HepG2 (cell line): ENCODE results near the gene NR2F6. TPM values are rescaled to one million over a fixed set of nuclear protein-coding genes. Genes with fewer than 3 reads are reported as not detected.

Source experiments
- BRF2 ChIP-seq: sonication (generic); formaldehyde crosslinking; IDR thresholded peaks from 2 replicates; pipeline ENCODE4 v1.8.1; 2022; ENCODE audit warnings: mild to moderate bottlenecking, missing genetic modification reagents
- CAMTA2 ChIP-seq: sonication (generic); formaldehyde crosslinking; IDR thresholded peaks from 2 replicates; pipeline ENCODE4 v1.4.0; 2020; ENCODE audit warnings: mild to moderate bottlenecking, missing genetic modification reagents, borderline replicate concordance
- EEA1 ChIP-seq: sonication (generic); formaldehyde crosslinking; IDR thresholded peaks from 2 replicates; pipeline ENCODE4 v1.5.1; 2020; ENCODE audit warnings: mild to moderate bottlenecking, missing genetic modification reagents, borderline replicate concordance
- FIP1L1 ChIP-seq: fragments of 200-400 bp; formaldehyde crosslinking; IDR thresholded peaks from 2 replicates; pipeline ENCODE4 v1.6.1; 2018; ENCODE audit warnings: low read depth, mild to moderate bottlenecking, low read length, moderate library complexity, borderline replicate concordance; ENCODE audit not compliant: insufficient read depth
- HDAC2 ChIP-seq: sonication (generic); formaldehyde crosslinking; IDR thresholded peaks from 2 replicates; pipeline ENCODE4 v1.4.0; 2020; ENCODE audit warnings: missing genetic modification reagents
- HES4 ChIP-seq: sonication (generic); formaldehyde crosslinking; IDR thresholded peaks from 2 replicates; pipeline ENCODE4 v1.9.0; 2021; ENCODE audit warnings: mild to moderate bottlenecking, missing genetic modification reagents, borderline replicate concordance
- KLF13 ChIP-seq: sonication (generic); formaldehyde crosslinking; IDR thresholded peaks from 2 replicates; pipeline ENCODE4 v1.4.0; 2020; ENCODE audit warnings: mild to moderate bottlenecking, missing genetic modification reagents
- MLLT10 ChIP-seq: sonication (generic); formaldehyde crosslinking; IDR thresholded peaks from 2 replicates; pipeline ENCODE4 v1.4.0; 2020; ENCODE audit warnings: missing genetic modification reagents
- NFAT5 ChIP-seq: sonication (generic); formaldehyde crosslinking; IDR thresholded peaks from 2 replicates; pipeline ENCODE4 v1.4.0; 2020; ENCODE audit warnings: missing genetic modification reagents
- PITX1 ChIP-seq: sonication (generic); formaldehyde crosslinking; IDR thresholded peaks from 2 replicates; pipeline ENCODE4 v1.5.1; 2020; ENCODE audit warnings: mild to moderate bottlenecking, missing genetic modification reagents
- RAD21 ChIP-seq: fragments of 450-650 bp; formaldehyde crosslinking; IDR thresholded peaks from 2 replicates; pipeline ENCODE4 v1.5.0; 2020; ENCODE audit warnings: mild to moderate bottlenecking
- TCF12 ChIP-seq, 2 experiments: fragments of 450-650 bp in 1 of 2; sonication (generic) in 1 of 2; formaldehyde crosslinking in 1 of 2; IDR thresholded peaks; 2 replicates each; pipeline versions ENCODE4 v1.6.1 to v1.8.0; 2017 to 2022; ENCODE audit warnings: antibody characterized with exemption in 1 of 2, mild to moderate bottlenecking in 1 of 2, missing genetic modification reagents in 1 of 2, moderate library complexity in 1 of 2
- ZBTB14 ChIP-seq: sonication (generic); formaldehyde crosslinking; IDR thresholded peaks from 2 replicates; pipeline ENCODE4 v1.4.0; 2020; ENCODE audit warnings: missing genetic modification reagents
- ZFP1 ChIP-seq: IDR thresholded peaks from 2 replicates; pipeline ENCODE4 v1.6.1; 2016
- ZNF138 ChIP-seq: sonication (generic); formaldehyde crosslinking; IDR thresholded peaks from 2 replicates; pipeline ENCODE4 v1.5.0; 2020; ENCODE audit warnings: mild to moderate bottlenecking, low read depth, missing genetic modification reagents
- ZNF329 ChIP-seq: sonication (generic); formaldehyde crosslinking; IDR thresholded peaks from 2 replicates; pipeline ENCODE4 v1.9.0; 2021; ENCODE audit warnings: low read depth, mild to moderate bottlenecking, missing genetic modification reagents
- ZNF501 ChIP-seq: sonication (generic); formaldehyde crosslinking; IDR thresholded peaks from 2 replicates; pipeline ENCODE4 v1.5.1; 2020; ENCODE audit warnings: mild to moderate bottlenecking, moderate library complexity, missing genetic modification reagents
- ZNF564 ChIP-seq: sonication (generic); formaldehyde crosslinking; IDR thresholded peaks from 2 replicates; pipeline ENCODE4 v1.8.1; 2023; ENCODE audit warnings: mild to moderate bottlenecking, missing genetic modification reagents
- ZNF598 ChIP-seq: sonication (generic); formaldehyde crosslinking; IDR thresholded peaks from 2 replicates; pipeline ENCODE4 v1.5.1; 2020; ENCODE audit warnings: mild to moderate bottlenecking, missing genetic modification reagents, borderline replicate concordance
- ZNF616 ChIP-seq: sonication (generic); formaldehyde crosslinking; IDR thresholded peaks from 2 replicates; pipeline ENCODE4 v1.5.0; 2020; ENCODE audit warnings: low read depth, mild to moderate bottlenecking, missing genetic modification reagents
- ZNF740 ChIP-seq: sonication (generic); formaldehyde crosslinking; IDR thresholded peaks from 2 replicates; pipeline ENCODE4 v1.4.0; 2020; ENCODE audit warnings: missing genetic modification reagents
- ZNF790 ChIP-seq: sonication (generic); formaldehyde crosslinking; IDR thresholded peaks from 2 replicates; pipeline ENCODE4 v1.8.0; 2022; ENCODE audit warnings: missing genetic modification reagents, mild to moderate bottlenecking, borderline replicate concordance
- ZNF792 ChIP-seq: IDR thresholded peaks from 2 replicates; pipeline ENCODE4 v1.6.1; 2016
- ZNF839 ChIP-seq: sonication (generic); formaldehyde crosslinking; IDR thresholded peaks from 2 replicates; pipeline ENCODE4 v1.4.0; 2020; ENCODE audit warnings: missing genetic modification reagents, mild to moderate bottlenecking, borderline replicate concordance
- polyA plus RNA-seq, 8 experiments: library from polyadenylated mRNA; depleted of rRNA in 3 of 8; stranded (reverse) in 7 of 8; unstranded in 1 of 8; fragments of >200 nt; fragmentation: Illumina TruSeq in 4 of 8; extraction: Trizol in 4 of 8; gene quantifications; 2 replicates each; pipeline versions ENCODE4 v1.2.1 to v1.2.3, GENCODE V29; 2011 to 2016; ENCODE audit warnings: low read depth in 4 of 8, missing spikeins in 1 of 8, mixed read lengths in 1 of 8; ENCODE audit not compliant: insufficient read depth in 1 of 8
- total RNA-seq, 5 experiments: library from RNA; depleted of rRNA; stranded (reverse); fragments of >200 nt; fragmentation: Illumina TruSeq; extraction: Trizol; gene quantifications; 2 replicates each; pipeline ENCODE4 v1.2.3, GENCODE V29; 2016; ENCODE audit warnings: low read depth in 1 of 5

NR2F6 gene
- total and polyA plus RNA-seq, 2 of the 13 experiments (the other 11 are each of a cell fraction or from before 2014, with no cell fraction given) = 30.9 to 72.4 TPM

GRCh38 chr19:17255150-17255621 lies 9.5 kb upstream of the NR2F6 start (continued):
- no peak for TF ChIP-seq MLLT10
- no peak for TF ChIP-seq ZNF616 (CRISPR knock-in tag)
- no peak; the same call in 1 of the 2 replicates for TF ChIP-seq ZNF598 (CRISPR knock-in tag)
- no peak; the same call in 1 of the 2 replicates for TF ChIP-seq PITX1 (CRISPR knock-in tag)
- no peak for TF ChIP-seq FIP1L1
- TF ChIP-seq BRF2 (CRISPR knock-in tag) = no peak
- no peak for TF ChIP-seq ZNF790 (CRISPR knock-in tag)
- no peak for TF ChIP-seq KLF13 (CRISPR knock-in tag)
- peak; percentile 10; the same call in 1 of the 2 replicates for TF ChIP-seq HDAC2
- TF ChIP-seq ZFP1 (CRISPR knock-in tag) = peak; percentile 31; the same call in 1 of the 2 replicates
- no peak for TF ChIP-seq NFAT5
- TF ChIP-seq EEA1 (CRISPR knock-in tag) = no peak
- TF ChIP-seq CAMTA2 (CRISPR knock-in tag) = no peak
- TF ChIP-seq RAD21 (CRISPR knock-in tag) = no peak
- no peak for TF ChIP-seq ZNF839 (CRISPR knock-in tag)
- TF ChIP-seq TCF12 (IDR thresholded peaks at IDR 0.05) = no peak
- TF ChIP-seq TCF12 (CRISPR knock-in tag; IDR thresholded peaks at IDR 0.05) = no peak
- TF ChIP-seq ZNF564 (CRISPR knock-in tag) = no peak
- TF ChIP-seq ZNF329 = no peak
- TF ChIP-seq ZNF792 = no peak
- 0 out of 2 replicates have a peak, but pooled peaks have one; percentile 50 for TF ChIP-seq HES4
- no peak for TF ChIP-seq ZBTB14 (CRISPR knock-in tag)
- TF ChIP-seq ZNF501 (CRISPR knock-in tag) = no peak
- TF ChIP-seq ZNF740 = no peak
- 0 out of 2 replicates have a peak, but pooled peaks have one; percentile 43 for TF ChIP-seq ZNF138 (CRISPR knock-in tag)
